ENCODE measurements around the gene AGK. TPM values are rescaled to one million over a fixed set of nuclear protein-coding genes. Genes with fewer than 3 reads are reported as not detected.

AGK gene
- total RNA-seq, 1 experiment from 2014 or later = 35.4 TPM

DNA sequence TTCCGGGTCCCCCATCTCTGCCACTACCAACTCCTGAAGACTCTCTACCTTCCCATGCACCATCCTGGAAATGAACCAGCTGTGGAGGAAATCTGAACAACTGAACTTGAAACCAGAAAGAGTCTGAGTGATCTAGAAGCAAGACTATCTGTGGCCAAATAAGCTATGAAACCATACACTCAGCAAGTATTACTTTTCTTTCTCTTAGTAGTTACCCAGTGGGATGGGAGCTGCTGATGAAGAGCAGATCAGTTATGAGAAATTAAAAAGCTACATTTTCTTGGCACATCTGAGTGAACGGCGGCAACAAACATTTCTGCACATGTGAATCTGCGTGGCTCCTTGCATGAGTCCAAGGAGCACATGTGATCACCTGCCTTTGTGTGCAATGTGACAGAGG lies 31.6 kb upstream of the AGK start:
- no peak for DNase-seq (ENCODE audit: unreplicated experiment)
- Mint-ChIP-seq H3K4me1 (ENCODE audit: insufficient read depth, unreplicated experiment) (no peaks in the 10 kb centered on the region), H3K27ac (ENCODE audit: low read depth, unreplicated experiment) (no peak overlapping the region), H3K36me3 (ENCODE audit: insufficient read depth, unreplicated experiment) (no peaks in the 10 kb centered on the region), H3K9me3 (ENCODE audit: unreplicated experiment) (no peaks in the 10 kb centered on the region), H3K27me3 (ENCODE audit: insufficient read depth, unreplicated experiment) (no peaks in the 10 kb centered on the region), H3K4me3 (ENCODE audit: unreplicated experiment) (no peak overlapping the region)
- BruUV-seq (replicated peaks) = no TSS peak
- intact Hi-C loops (cut with micrococcal nuclease) = no loop called here
- POLR2A ChIA-PET = no interaction called here
- no peak for TF ChIP-seq CTCF (IDR thresholded peaks at IDR 0.05; ENCODE audit: unreplicated experiment)
- CTCF ChIA-PET = interaction anchor here (1.1 to 1.6 kb wide), 3 partner anchors 14 to 793 kb away, joined by 3 to 5 read pairs (median 4); partner anchors contain the start of gene MRPS33

DNA sequence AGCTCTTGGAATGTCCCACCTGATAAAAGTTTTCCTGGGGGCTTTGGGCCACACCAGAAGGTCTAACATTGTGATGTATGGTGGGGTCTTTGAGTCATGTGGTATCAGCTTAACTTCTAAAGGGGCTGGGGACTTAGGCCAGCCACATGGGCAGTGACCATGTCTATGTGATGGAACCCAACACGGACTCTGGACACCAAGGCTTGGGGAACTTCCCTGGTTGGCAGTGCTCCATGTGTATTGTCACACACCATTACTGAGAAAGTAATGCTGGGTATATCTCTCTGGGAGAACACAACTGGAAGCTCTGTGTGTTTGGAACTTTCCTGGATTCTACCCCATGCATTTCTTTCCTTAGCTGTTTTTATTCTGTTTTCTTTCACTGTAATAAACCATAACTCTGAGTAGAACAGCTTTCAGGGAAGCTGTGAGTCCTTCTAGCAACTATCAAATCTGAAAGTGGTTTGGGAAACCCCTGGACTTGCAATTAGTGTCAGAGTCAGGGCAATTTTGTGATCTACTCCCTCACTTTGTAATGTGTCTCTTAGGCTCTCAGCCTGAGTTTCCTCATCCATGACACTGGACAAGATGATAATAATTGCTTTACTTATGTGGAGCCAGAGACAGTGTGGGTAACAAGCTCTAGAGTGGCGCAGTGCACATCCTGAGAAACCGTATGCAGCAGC lies 28.4 kb upstream of the AGK start:
- H3K36me3 Mint-ChIP-seq (ENCODE audit: insufficient read depth, unreplicated experiment) = no peaks in the 10 kb centered on the region
- ChIA-PET CTCF (interaction anchor here (2.2 kb wide), 1 partner anchor 10 kb away, joined by 14 read pairs; no protein-coding TSS in a partner anchor), POLR2A (interaction anchor here (0.6 kb wide), 1 partner anchor 168 kb away, joined by 3 read pairs; no protein-coding TSS in a partner anchor)
- TF ChIP-seq CTCF (IDR thresholded peaks at IDR 0.05; ENCODE audit: unreplicated experiment) = no peak
- no peaks in the 10 kb centered on the region for H3K9me3 Mint-ChIP-seq (ENCODE audit: unreplicated experiment)
- H3K27ac Mint-ChIP-seq (ENCODE audit: low read depth, unreplicated experiment) = no peak overlapping the region
- peaks cover 13% of the 10 kb centered on the region for H3K27me3 Mint-ChIP-seq (ENCODE audit: insufficient read depth, unreplicated experiment)
- DNase-seq (ENCODE audit: unreplicated experiment) = no peak
- no peaks in the 10 kb centered on the region for H3K4me1 Mint-ChIP-seq (ENCODE audit: insufficient read depth, unreplicated experiment)
- H3K4me3 Mint-ChIP-seq (ENCODE audit: unreplicated experiment) = no peak overlapping the region
- intact Hi-C loops (cut with micrococcal nuclease) = no loop called here
- BruUV-seq (replicated peaks) = no TSS peak

GRCh38 chr7:141525973-141526514 lies 25.2 kb upstream of the AGK start:
- intact Hi-C loops (cut with micrococcal nuclease) = no loop called here
- H3K36me3 Mint-ChIP-seq (ENCODE audit: insufficient read depth, unreplicated experiment) = no peaks in the 10 kb centered on the region

More at GRCh38 chr7:141525973-141526514, 25.2 kb upstream of the AGK start:
- TF ChIP-seq CTCF (IDR thresholded peaks at IDR 0.05; ENCODE audit: unreplicated experiment) = no peak
- no peak overlapping the region for H3K27ac Mint-ChIP-seq (ENCODE audit: low read depth, unreplicated experiment)
- no peaks in the 10 kb centered on the region for H3K9me3 Mint-ChIP-seq (ENCODE audit: unreplicated experiment)
- H3K27me3 Mint-ChIP-seq (ENCODE audit: insufficient read depth, unreplicated experiment) = peaks cover 22% of the 10 kb centered on the region
- no peaks in the 10 kb centered on the region for H3K4me1 Mint-ChIP-seq (ENCODE audit: insufficient read depth, unreplicated experiment)
- CTCF ChIA-PET = interaction anchor here (0.6 to 2.1 kb wide), 2 partner anchors 8 to 725 kb away, joined by 3 to 9 read pairs; no protein-coding TSS in a partner anchor
- BruUV-seq (replicated peaks) = no TSS peak
- no peak overlapping the region for H3K4me3 Mint-ChIP-seq (ENCODE audit: unreplicated experiment)
- POLR2A ChIA-PET = no interaction called here
- no peak for DNase-seq (ENCODE audit: unreplicated experiment)
